HepG2 (cell line): Measurements from ENCODE around the gene NBEAL1. TPM values are rescaled to one million over a fixed set of nuclear protein-coding genes. Genes with fewer than 3 reads are reported as not detected.

Experiments
- AGO2 ChIP-seq: fragments of 200-400 bp; formaldehyde crosslinking; optimal IDR thresholded peaks from 2 replicates; pipeline ENCODE3; 2017; ENCODE audit warnings: mild to moderate bottlenecking, low read depth, low read length, moderate library complexity
- BRD4 ChIP-seq: sonication (generic); formaldehyde crosslinking; IDR thresholded peaks from 2 replicates; pipeline ENCODE4 v1.4.0; 2020; ENCODE audit warnings: missing genetic modification reagents
- CEBPG ChIP-seq: IDR thresholded peaks from 2 replicates; pipeline ENCODE4 v1.6.1; 2016
- CREB3 ChIP-seq: sonication (generic); formaldehyde crosslinking; IDR thresholded peaks from 2 replicates; pipeline ENCODE4 v1.5.0; 2020; ENCODE audit warnings: missing genetic modification reagents
- FOXJ3 ChIP-seq: sonication (generic); formaldehyde crosslinking; IDR thresholded peaks from 2 replicates; pipeline ENCODE4 v1.4.0; 2020; ENCODE audit warnings: missing genetic modification reagents, mild to moderate bottlenecking, borderline replicate concordance
- KLF12 ChIP-seq: sonication (generic); formaldehyde crosslinking; IDR thresholded peaks from 2 replicates; pipeline ENCODE4 v1.4.0; 2020; ENCODE audit warnings: missing genetic modification reagents, borderline replicate concordance
- KMT2A ChIP-seq: sonication (generic); formaldehyde crosslinking; IDR thresholded peaks from 2 replicates; pipeline ENCODE4 v1.4.0; 2020; ENCODE audit warnings: missing genetic modification reagents
- MAFF ChIP-seq: IDR thresholded peaks from 2 replicates; pipeline ENCODE4 v1.6.1; 2011; ENCODE audit warnings: low read depth, low read length, improper control_type of control experiment
- PLRG1 ChIP-seq: fragments of 450-650 bp; conservative IDR thresholded peaks from 2 replicates; pipeline ENCODE4 v1.6.1; 2016
- PRDM4 ChIP-seq: sonication (generic); formaldehyde crosslinking; IDR thresholded peaks from 2 replicates; pipeline ENCODE4 v1.9.0; 2021; ENCODE audit warnings: missing genetic modification reagents, borderline replicate concordance
- RARA ChIP-seq: IDR thresholded peaks from 2 replicates; pipeline ENCODE4 v1.6.1; 2016; ENCODE audit warnings: missing genetic modification reagents, missing compliant biosample characterization
- ZNF34 ChIP-seq: sonication (generic); formaldehyde crosslinking; IDR thresholded peaks from 2 replicates; pipeline ENCODE4 v1.4.0; 2020; ENCODE audit warnings: mild to moderate bottlenecking, missing genetic modification reagents, borderline replicate concordance
- ZNF639 ChIP-seq: conservative IDR thresholded peaks from 2 replicates; pipeline ENCODE4 v1.6.1; 2018; ENCODE audit warnings: missing genetic modification reagents
- ZSCAN9 ChIP-seq: IDR thresholded peaks from 2 replicates; pipeline ENCODE4 v1.6.1; 2016; ENCODE audit warnings: borderline replicate concordance
- polyA plus RNA-seq, 8 experiments: library from polyadenylated mRNA; depleted of rRNA in 3 of 8; stranded (reverse) in 7 of 8; unstranded in 1 of 8; fragments of >200 nt; fragmentation: Illumina TruSeq in 4 of 8; extraction: Trizol in 4 of 8; gene quantifications; 2 replicates each; pipeline versions ENCODE4 v1.2.1 to v1.2.3, GENCODE V29; 2011 to 2016; ENCODE audit warnings: low read depth in 4 of 8, missing spikeins in 1 of 8, mixed read lengths in 1 of 8; ENCODE audit not compliant: insufficient read depth in 1 of 8
- total RNA-seq, 5 experiments: library from RNA; depleted of rRNA; stranded (reverse); fragments of >200 nt; fragmentation: Illumina TruSeq; extraction: Trizol; gene quantifications; 2 replicates each; pipeline ENCODE4 v1.2.3, GENCODE V29; 2016; ENCODE audit warnings: low read depth in 1 of 5
- TF ChIP-seq, protein P1 (sequence below): sonication (generic); formaldehyde crosslinking; IDR thresholded peaks from 2 replicates; pipeline ENCODE4 v1.9.0; 2022; ENCODE audit warnings: low read depth, missing genetic modification reagents
- TF ChIP-seq, protein P2 (sequence below): sonication (generic); formaldehyde crosslinking; IDR thresholded peaks from 2 replicates; pipeline ENCODE4 v1.4.0; 2020; ENCODE audit warnings: mild to moderate bottlenecking, missing genetic modification reagents
- TF ChIP-seq, protein P3 (sequence below): sonication (generic); formaldehyde crosslinking; IDR thresholded peaks from 2 replicates; pipeline ENCODE4 v1.4.0; 2020; ENCODE audit warnings: mild to moderate bottlenecking, missing genetic modification reagents, borderline replicate concordance

Gene NBEAL1
- total and polyA plus RNA-seq, 2 of the 13 experiments (the other 11 are each of a cell fraction or from before 2014, with no cell fraction given): 6.4 to 15.7 TPM

DNA sequence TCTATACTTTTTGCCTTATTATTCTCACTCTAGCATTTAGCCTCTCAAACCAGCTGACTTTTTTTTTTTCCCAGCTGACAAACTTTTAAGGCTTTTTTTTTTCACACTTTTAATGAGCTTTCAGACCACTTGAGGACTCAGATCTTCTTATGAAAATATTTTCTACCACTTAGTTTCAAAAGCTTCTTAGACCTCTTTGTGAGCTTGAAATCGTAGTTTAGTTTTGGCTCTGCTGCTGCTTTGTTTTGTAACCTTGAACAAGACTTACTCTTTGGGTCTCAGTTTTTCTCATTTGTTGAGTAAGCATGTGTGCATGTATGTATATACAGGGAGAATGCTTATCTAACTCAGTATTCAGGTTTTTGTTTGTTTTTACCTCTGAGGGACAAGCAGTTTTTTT, 3.5 kb downstream of the NBEAL1 start (continued):
- TF ChIP-seq, protein P1, sequence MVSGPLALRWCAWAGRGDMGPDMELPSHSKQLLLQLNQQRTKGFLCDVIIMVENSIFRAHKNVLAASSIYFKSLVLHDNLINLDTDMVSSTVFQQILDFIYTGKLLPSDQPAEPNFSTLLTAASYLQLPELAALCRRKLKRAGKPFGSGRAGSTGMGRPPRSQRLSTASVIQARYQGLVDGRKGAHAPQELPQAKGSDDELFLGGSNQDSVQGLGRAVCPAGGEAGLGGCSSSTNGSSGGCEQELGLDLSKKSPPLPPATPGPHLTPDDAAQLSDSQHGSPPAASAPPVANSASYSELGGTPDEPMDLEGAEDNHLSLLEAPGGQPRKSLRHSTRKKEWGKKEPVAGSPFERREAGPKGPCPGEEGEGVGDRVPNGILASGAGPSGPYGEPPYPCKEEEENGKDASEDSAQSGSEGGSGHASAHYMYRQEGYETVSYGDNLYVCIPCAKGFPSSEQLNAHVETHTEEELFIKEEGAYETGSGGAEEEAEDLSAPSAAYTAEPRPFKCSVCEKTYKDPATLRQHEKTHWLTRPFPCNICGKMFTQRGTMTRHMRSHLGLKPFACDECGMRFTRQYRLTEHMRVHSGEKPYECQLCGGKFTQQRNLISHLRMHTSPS: no peak
- no peak for TF ChIP-seq AGO2
- TF ChIP-seq RARA: no peak
- TF ChIP-seq, protein P2, sequence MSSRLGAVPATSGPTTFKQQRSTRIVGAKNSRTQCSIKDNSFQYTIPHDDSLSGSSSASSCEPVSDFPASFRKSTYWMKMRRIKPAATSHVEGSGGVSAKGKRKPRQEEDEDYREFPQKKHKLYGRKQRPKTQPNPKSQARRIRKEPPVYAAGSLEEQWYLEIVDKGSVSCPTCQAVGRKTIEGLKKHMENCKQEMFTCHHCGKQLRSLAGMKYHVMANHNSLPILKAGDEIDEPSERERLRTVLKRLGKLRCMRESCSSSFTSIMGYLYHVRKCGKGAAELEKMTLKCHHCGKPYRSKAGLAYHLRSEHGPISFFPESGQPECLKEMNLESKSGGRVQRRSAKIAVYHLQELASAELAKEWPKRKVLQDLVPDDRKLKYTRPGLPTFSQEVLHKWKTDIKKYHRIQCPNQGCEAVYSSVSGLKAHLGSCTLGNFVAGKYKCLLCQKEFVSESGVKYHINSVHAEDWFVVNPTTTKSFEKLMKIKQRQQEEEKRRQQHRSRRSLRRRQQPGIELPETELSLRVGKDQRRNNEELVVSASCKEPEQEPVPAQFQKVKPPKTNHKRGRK (CRISPR knock-in tag): no peak
- TF ChIP-seq ZNF639 (CRISPR knock-in tag): no peak
- no peak for TF ChIP-seq ZSCAN9 (CRISPR knock-in tag)
- no peak for TF ChIP-seq CREB3
- TF ChIP-seq KLF12: no peak
- TF ChIP-seq, protein P3, sequence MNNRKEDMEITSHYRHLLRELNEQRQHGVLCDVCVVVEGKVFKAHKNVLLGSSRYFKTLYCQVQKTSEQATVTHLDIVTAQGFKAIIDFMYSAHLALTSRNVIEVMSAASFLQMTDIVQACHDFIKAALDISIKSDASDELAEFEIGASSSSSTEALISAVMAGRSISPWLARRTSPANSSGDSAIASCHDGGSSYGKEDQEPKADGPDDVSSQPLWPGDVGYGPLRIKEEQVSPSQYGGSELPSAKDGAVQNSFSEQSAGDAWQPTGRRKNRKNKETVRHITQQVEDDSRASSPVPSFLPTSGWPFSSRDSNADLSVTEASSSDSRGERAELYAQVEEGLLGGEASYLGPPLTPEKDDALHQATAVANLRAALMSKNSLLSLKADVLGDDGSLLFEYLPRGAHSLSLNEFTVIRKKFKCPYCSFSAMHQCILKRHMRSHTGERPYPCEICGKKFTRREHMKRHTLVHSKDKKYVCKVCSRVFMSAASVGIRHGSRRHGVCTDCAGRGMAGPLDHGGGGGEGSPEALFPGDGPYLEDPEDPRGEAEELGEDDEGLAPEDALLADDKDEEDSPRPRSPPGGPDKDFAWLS (CRISPR knock-in tag): no peak
- no peak for TF ChIP-seq PLRG1
- TF ChIP-seq BRD4 (CRISPR knock-in tag): no peak
- TF ChIP-seq ZNF34 (CRISPR knock-in tag): no peak
- TF ChIP-seq MAFF: 0 out of 2 replicates have a peak, but pooled peaks have one; percentile 17
- TF ChIP-seq PRDM4: no peak
- peak; percentile 41; the same call in 1 of the 2 replicates for TF ChIP-seq FOXJ3 (CRISPR knock-in tag)
- no peak for TF ChIP-seq KMT2A (CRISPR knock-in tag)
- peak; percentile 55; the same call in 1 of the 2 replicates for TF ChIP-seq CEBPG (CRISPR knock-in tag)
